Uterus (tissue), 4 donors: Measurements from ENCODE around the gene LTF. TPM values are rescaled to one million over a fixed set of nuclear protein-coding genes. Genes with fewer than 3 reads are reported as not detected.

Experiments used
- DNase-seq, 2 donors: peaks; one replicate each; pipeline ENCODE4 v3.0.0-alpha.2; 2019 to 2020
- H3K27ac ChIP-seq, 2 donors: fragments of 200-600 bp; sonication (generic); 1 replicate in 1 of 2; 2 replicates in 1 of 2; pipeline ENCODE4 v1.5.1; 2016 to 2018
- H3K27me3 ChIP-seq, 2 donors: fragments of 200-600 bp; sonication (generic); one replicate each; pipeline ENCODE4 v1.5.1; 2018 to 2019; ENCODE audit warnings: control low read depth in 1 of 2
- H3K36me3 ChIP-seq, 2 donors: fragments of 200-600 bp; sonication (generic); one replicate each; pipeline ENCODE4 v1.5.1; 2019; ENCODE audit warnings: control low read depth in 1 of 2
- H3K4me1 ChIP-seq, 2 donors: fragments of 200-600 bp; sonication (generic); one replicate each; pipeline ENCODE4 v1.5.1; 2018 to 2019; ENCODE audit warnings: control low read depth in 1 of 2
- H3K4me3 ChIP-seq, 2 donors: fragments of 200-600 bp; sonication (generic); 1 replicate in 1 of 2; 2 replicates in 1 of 2; pipeline ENCODE4 v1.5.1; 2018 to 2019; ENCODE audit warnings: mild to moderate bottlenecking in 1 of 2
- H3K9me3 ChIP-seq, 2 donors: fragments of 200-600 bp; sonication (generic); one replicate each; pipeline ENCODE4 v1.5.1; 2019; ENCODE audit warnings: control low read depth in 1 of 2
- POLR2A ChIP-seq, 2 donors: fragments of 450-650 bp; IDR thresholded peaks; one replicate each; pipeline ENCODE4 v1.6.1; 2016; ENCODE audit warnings: antibody characterized with exemption in 2 of 2, mild to moderate bottlenecking in 1 of 2, moderate library complexity in 1 of 2
- intact Hi-C: fragments of 100-400 bp; cut with DNase I; formaldehyde crosslinking; loops from one replicate; pipeline ENCODE4 v1.15.1; 2023; ENCODE audit warnings: low total_unique reads
- total RNA-seq, 4 donors: library from RNA; depleted of rRNA in 3 of 4; stranded (reverse); fragments of >200 nt in 3 of 4; gene quantifications; one replicate each; pipeline versions ENCODE4 v1.1.0 to v1.2.4, GENCODE V29; 2014 to 2023
- TF ChIP-seq, protein P1 (sequence below), 4 experiments: fragments of 200-600 bp in 2 of 4; fragments of 450-650 bp in 2 of 4; sonication (generic) in 2 of 4; IDR thresholded peaks; one replicate each; pipeline ENCODE4 v1.5.1; 2016 to 2019; ENCODE audit warnings: antibody characterized with exemption in 4 of 4, mild to moderate bottlenecking in 2 of 4, moderate library complexity in 1 of 4
- donor health status: DM: yes; HTN: yes; CAD: no.

The LTF gene
- total RNA-seq, 4 donors from 2014 or later, result 0.59 to 9.0 (median 2.8) TPM

- Histone ChIP-seq H3K4me1 (no peaks in the 10 kb centered on the region), H3K4me3 (no peak overlapping the region), H3K27me3 (no peaks in the 10 kb centered on the region), H3K27ac (no peak overlapping the region), H3K36me3 (no peaks in the 10 kb centered on the region), H3K9me3 (no peaks in the 10 kb centered on the region)
- TF ChIP-seq POLR2A (IDR thresholded peaks at IDR 0.05), result no peak
- TF ChIP-seq, protein P1, sequence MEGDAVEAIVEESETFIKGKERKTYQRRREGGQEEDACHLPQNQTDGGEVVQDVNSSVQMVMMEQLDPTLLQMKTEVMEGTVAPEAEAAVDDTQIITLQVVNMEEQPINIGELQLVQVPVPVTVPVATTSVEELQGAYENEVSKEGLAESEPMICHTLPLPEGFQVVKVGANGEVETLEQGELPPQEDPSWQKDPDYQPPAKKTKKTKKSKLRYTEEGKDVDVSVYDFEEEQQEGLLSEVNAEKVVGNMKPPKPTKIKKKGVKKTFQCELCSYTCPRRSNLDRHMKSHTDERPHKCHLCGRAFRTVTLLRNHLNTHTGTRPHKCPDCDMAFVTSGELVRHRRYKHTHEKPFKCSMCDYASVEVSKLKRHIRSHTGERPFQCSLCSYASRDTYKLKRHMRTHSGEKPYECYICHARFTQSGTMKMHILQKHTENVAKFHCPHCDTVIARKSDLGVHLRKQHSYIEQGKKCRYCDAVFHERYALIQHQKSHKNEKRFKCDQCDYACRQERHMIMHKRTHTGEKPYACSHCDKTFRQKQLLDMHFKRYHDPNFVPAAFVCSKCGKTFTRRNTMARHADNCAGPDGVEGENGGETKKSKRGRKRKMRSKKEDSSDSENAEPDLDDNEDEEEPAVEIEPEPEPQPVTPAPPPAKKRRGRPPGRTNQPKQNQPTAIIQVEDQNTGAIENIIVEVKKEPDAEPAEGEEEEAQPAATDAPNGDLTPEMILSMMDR (IDR thresholded peaks at IDR 0.05), result no peak
- no peak for DNase-seq
- intact Hi-C loops, result no loop called here
Observed at GRCh38 chr3:46422617-46423016, 42.1 kb downstream of the LTF start.

- no peak for TF ChIP-seq POLR2A (IDR thresholded peaks at IDR 0.05)
- TF ChIP-seq, protein P1 (IDR thresholded peaks at IDR 0.05), result no peak
- no peak for DNase-seq
Observed at GRCh38 chr3:46420931-46421330, 43.8 kb downstream of the LTF start.

GRCh38 chr3:46419816-46420215 lies 44.9 kb downstream of the LTF start:
- Histone ChIP-seq H3K4me1 (no peaks in the 10 kb centered on the region), H3K27me3 (no peaks in the 10 kb centered on the region), H3K4me3 (no peak overlapping the region), H3K27ac (no peak overlapping the region), H3K36me3 (no peaks in the 10 kb centered on the region), H3K9me3 (no peaks in the 10 kb centered on the region)
- TF ChIP-seq, protein P1 (IDR thresholded peaks at IDR 0.05), result no peak
- no peak for TF ChIP-seq POLR2A (IDR thresholded peaks at IDR 0.05)
- intact Hi-C loops, result no loop called here
- no peak for DNase-seq

More at GRCh38 chr3:46420931-46421330, 43.8 kb downstream of the LTF start:
- H3K36me3 ChIP-seq, result no peaks in the 10 kb centered on the region
- no peaks in the 10 kb centered on the region for H3K4me1 ChIP-seq
- H3K4me3 ChIP-seq, result no peak overlapping the region
- no peaks in the 10 kb centered on the region for H3K9me3 ChIP-seq
- no peak overlapping the region for H3K27ac ChIP-seq
- no peaks in the 10 kb centered on the region for H3K27me3 ChIP-seq
- intact Hi-C loops, result no loop called here

DNA sequence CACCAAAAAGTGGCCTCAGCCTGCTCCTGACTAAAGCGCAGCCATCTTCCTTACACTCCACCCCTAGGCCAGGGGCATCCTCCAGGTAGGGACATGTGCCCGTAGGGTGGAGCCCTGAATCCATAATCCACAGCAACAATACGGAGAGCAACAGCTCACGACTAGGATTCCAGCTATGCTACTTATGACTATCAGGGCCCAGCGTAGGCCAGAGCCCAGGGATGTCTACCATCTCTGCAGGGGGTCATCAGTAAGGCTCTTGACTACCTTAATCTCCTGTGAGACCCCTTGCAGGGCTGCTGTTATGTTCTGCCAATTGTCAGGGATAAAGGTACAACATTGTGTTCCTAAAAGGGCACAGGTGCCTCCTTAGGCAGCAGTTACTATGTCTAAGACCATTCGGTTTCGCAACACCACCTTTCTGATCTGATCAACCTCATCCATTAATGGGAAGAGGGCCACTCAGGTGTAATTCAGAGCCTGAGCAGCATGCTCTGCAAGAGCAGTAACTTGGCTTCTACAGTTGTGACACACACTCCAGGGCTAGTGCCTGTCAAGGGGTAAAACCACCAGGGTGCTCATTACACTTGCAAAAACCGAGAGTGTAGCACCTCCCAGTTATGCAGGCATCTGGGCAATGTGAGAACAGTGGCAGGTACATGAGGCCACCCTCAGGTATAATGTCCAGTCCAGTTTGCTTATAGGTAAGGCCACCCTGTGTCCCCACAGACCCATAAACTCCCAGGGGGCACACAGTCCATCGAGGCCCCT lies 46.7 kb downstream of the LTF start:
- H3K27me3 ChIP-seq, result no peaks in the 10 kb centered on the region
- TF ChIP-seq POLR2A (IDR thresholded peaks at IDR 0.05), result no peak
- TF ChIP-seq, protein P1 (IDR thresholded peaks at IDR 0.05), result no peak
- no peaks in the 10 kb centered on the region for H3K9me3 ChIP-seq
- no peaks in the 10 kb centered on the region for H3K4me1 ChIP-seq
- no peak overlapping the region for H3K27ac ChIP-seq
- intact Hi-C loops, result no loop called here
- no peaks in the 10 kb centered on the region for H3K36me3 ChIP-seq
- no peak for DNase-seq
- no peak overlapping the region for H3K4me3 ChIP-seq

DNA sequence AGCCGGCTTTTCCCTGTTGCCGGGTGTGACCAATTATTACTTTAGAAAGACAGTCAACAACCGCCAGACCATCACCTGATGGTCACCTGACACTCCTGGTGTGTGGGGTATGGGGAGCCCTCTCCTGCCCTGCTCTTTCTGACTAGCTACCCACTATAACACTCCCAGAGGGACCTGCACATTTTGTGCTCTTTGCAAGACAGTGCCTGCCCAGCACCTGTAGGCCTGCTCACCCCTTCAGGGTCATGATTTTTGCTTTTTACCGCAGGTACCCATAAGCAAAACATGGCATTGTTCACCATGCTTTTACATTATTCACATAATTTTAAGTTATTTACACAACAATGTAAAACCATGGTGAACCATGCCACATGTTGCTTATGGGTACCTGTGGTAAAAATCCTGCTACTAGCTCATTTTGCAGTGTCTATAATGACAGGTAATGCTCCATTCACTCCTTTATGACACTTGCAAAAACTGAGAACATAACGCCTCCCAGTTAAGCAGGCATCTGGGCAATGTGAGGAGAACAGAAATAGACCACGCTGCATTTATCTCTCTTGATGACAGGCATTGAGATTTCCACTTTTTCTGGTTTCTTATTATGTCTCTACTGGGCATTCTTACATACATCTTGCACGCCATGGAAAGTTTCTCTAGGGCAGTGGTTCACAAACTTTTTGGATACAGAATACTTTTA lies 47.7 kb downstream of the LTF start:
- intact Hi-C loops, result no loop called here
- TF ChIP-seq POLR2A (IDR thresholded peaks at IDR 0.05), result no peak
- TF ChIP-seq, protein P1 (IDR thresholded peaks at IDR 0.05), result no peak
- Histone ChIP-seq H3K9me3 (no peaks in the 10 kb centered on the region), H3K27ac (no peak overlapping the region), H3K36me3 (no peaks in the 10 kb centered on the region), H3K4me3 (no peak overlapping the region), H3K27me3 (no peaks in the 10 kb centered on the region), H3K4me1 (no peaks in the 10 kb centered on the region)
- no peak for DNase-seq
